ENCODE measurements around the gene FGF14.

The FGF14 gene

GRCh38 chr13:102326381-102327118, 75.3 kb downstream of the FGF14 start:
- no peak for DNase-seq (ENCODE audit: low spot score)
- Histone ChIP-seq H3K4me1 (ENCODE audit: insufficient read depth, poor library complexity, severe bottlenecking) (no peaks in the 10 kb centered on the region), H3K9me3 (ENCODE audit: severe bottlenecking) (no peaks in the 10 kb centered on the region), H3K4me3 (ENCODE audit: severe bottlenecking) (no peak overlapping the region), H3K27ac (ENCODE audit: poor library complexity, severe bottlenecking) (no peak overlapping the region), H3K36me3 (ENCODE audit: low read depth) (no peaks in the 10 kb centered on the region), H3K27me3 (ENCODE audit: insufficient read depth, poor library complexity, severe bottlenecking) (no peaks in the 10 kb centered on the region)
- no peak for TF ChIP-seq CTCF (IDR thresholded peaks at IDR 0.05; ENCODE audit: poor library complexity, severe bottlenecking)
- ATAC-seq (ENCODE audit: low read depth) = no peak

GRCh38 chr13:102325321-102325720, 76.5 kb downstream of the FGF14 start:
- Histone ChIP-seq H3K27me3 (ENCODE audit: insufficient read depth, poor library complexity, severe bottlenecking) (no peaks in the 10 kb centered on the region), H3K36me3 (ENCODE audit: low read depth) (no peaks in the 10 kb centered on the region), H3K27ac (ENCODE audit: poor library complexity, severe bottlenecking) (no peak overlapping the region), H3K9me3 (ENCODE audit: severe bottlenecking) (no peaks in the 10 kb centered on the region), H3K4me1 (ENCODE audit: insufficient read depth, poor library complexity, severe bottlenecking) (no peaks in the 10 kb centered on the region), H3K4me3 (ENCODE audit: severe bottlenecking) (no peak overlapping the region)
- no peak for TF ChIP-seq CTCF (IDR thresholded peaks at IDR 0.05; ENCODE audit: poor library complexity, severe bottlenecking)
- no peak for ATAC-seq (ENCODE audit: low read depth)
- DNase-seq (ENCODE audit: low spot score) = no peak

- no peaks in the 10 kb centered on the region for H3K27me3 ChIP-seq (ENCODE audit: insufficient read depth, poor library complexity, severe bottlenecking)
- no peak overlapping the region for H3K4me3 ChIP-seq (ENCODE audit: severe bottlenecking)
- H3K4me1 ChIP-seq (ENCODE audit: insufficient read depth, poor library complexity, severe bottlenecking) = no peaks in the 10 kb centered on the region
- no peak for TF ChIP-seq CTCF (IDR thresholded peaks at IDR 0.05; ENCODE audit: poor library complexity, severe bottlenecking)
- no peak for ATAC-seq (ENCODE audit: low read depth)
- DNase-seq (ENCODE audit: low spot score) = no peak
- no peaks in the 10 kb centered on the region for H3K9me3 ChIP-seq (ENCODE audit: severe bottlenecking)
- H3K36me3 ChIP-seq (ENCODE audit: low read depth) = no peaks in the 10 kb centered on the region
- H3K27ac ChIP-seq (ENCODE audit: poor library complexity, severe bottlenecking) = no peak overlapping the region
These were observed 78.3 kb downstream of the FGF14 start for GRCh38 chr13:102323505-102323904.

GRCh38 chr13:102323012-102323411, 78.8 kb downstream of the FGF14 start:
- DNase-seq (ENCODE audit: low spot score) (no peak), ATAC-seq (ENCODE audit: low read depth) (no peak)
- TF ChIP-seq CTCF (IDR thresholded peaks at IDR 0.05; ENCODE audit: poor library complexity, severe bottlenecking) = no peak
- Histone ChIP-seq H3K4me1 (ENCODE audit: insufficient read depth, poor library complexity, severe bottlenecking) (no peaks in the 10 kb centered on the region), H3K36me3 (ENCODE audit: low read depth) (no peaks in the 10 kb centered on the region), H3K27ac (ENCODE audit: poor library complexity, severe bottlenecking) (no peak overlapping the region), H3K9me3 (ENCODE audit: severe bottlenecking) (no peaks in the 10 kb centered on the region), H3K27me3 (ENCODE audit: insufficient read depth, poor library complexity, severe bottlenecking) (no peaks in the 10 kb centered on the region), H3K4me3 (ENCODE audit: severe bottlenecking) (no peak overlapping the region)

GRCh38 chr13:102322211-102322610, 79.6 kb downstream of the FGF14 start:
- no peaks in the 10 kb centered on the region for H3K27me3 ChIP-seq (ENCODE audit: insufficient read depth, poor library complexity, severe bottlenecking)
- H3K4me3 ChIP-seq (ENCODE audit: severe bottlenecking) = no peak overlapping the region
- H3K9me3 ChIP-seq (ENCODE audit: severe bottlenecking) = no peaks in the 10 kb centered on the region
- H3K4me1 ChIP-seq (ENCODE audit: insufficient read depth, poor library complexity, severe bottlenecking) = no peaks in the 10 kb centered on the region
- DNase-seq (ENCODE audit: low spot score) (no peak), ATAC-seq (ENCODE audit: low read depth) (no peak)
- no peak overlapping the region for H3K27ac ChIP-seq (ENCODE audit: poor library complexity, severe bottlenecking)
- H3K36me3 ChIP-seq (ENCODE audit: low read depth) = no peaks in the 10 kb centered on the region
- no peak for TF ChIP-seq CTCF (IDR thresholded peaks at IDR 0.05; ENCODE audit: poor library complexity, severe bottlenecking)
